Uterus (tissue), 4 donors: Measurements from ENCODE around the gene MCTS1. TPM values are rescaled to one million over a fixed set of nuclear protein-coding genes. Genes with fewer than 3 reads are reported as not detected.
A peak's percentile ranks its signal among the peaks of the same experiment; 100 is the strongest.

Experiments used
- DNase-seq, 2 donors: peaks; one replicate each; pipeline ENCODE4 v3.0.0-alpha.2; 2019 to 2020
- H3K27ac ChIP-seq, 2 donors: fragments of 200-600 bp; sonication (generic); 1 replicate in 1 of 2; 2 replicates in 1 of 2; pipeline ENCODE4 v1.5.1; 2016 to 2018
- H3K27me3 ChIP-seq, 2 donors: fragments of 200-600 bp; sonication (generic); one replicate each; pipeline ENCODE4 v1.5.1; 2018 to 2019; ENCODE audit warnings: control low read depth in 1 of 2
- H3K36me3 ChIP-seq, 2 donors: fragments of 200-600 bp; sonication (generic); one replicate each; pipeline ENCODE4 v1.5.1; 2019; ENCODE audit warnings: control low read depth in 1 of 2
- H3K4me1 ChIP-seq, 2 donors: fragments of 200-600 bp; sonication (generic); one replicate each; pipeline ENCODE4 v1.5.1; 2018 to 2019; ENCODE audit warnings: control low read depth in 1 of 2
- H3K4me3 ChIP-seq, 2 donors: fragments of 200-600 bp; sonication (generic); 1 replicate in 1 of 2; 2 replicates in 1 of 2; pipeline ENCODE4 v1.5.1; 2018 to 2019; ENCODE audit warnings: mild to moderate bottlenecking in 1 of 2
- H3K9me3 ChIP-seq, 2 donors: fragments of 200-600 bp; sonication (generic); one replicate each; pipeline ENCODE4 v1.5.1; 2019; ENCODE audit warnings: control low read depth in 1 of 2
- CTCF ChIP-seq, 4 experiments: fragments of 200-600 bp in 2 of 4; fragments of 450-650 bp in 2 of 4; sonication (generic) in 2 of 4; IDR thresholded peaks; one replicate each; pipeline ENCODE4 v1.5.1; 2016 to 2019; ENCODE audit warnings: antibody characterized with exemption in 4 of 4, mild to moderate bottlenecking in 2 of 4, moderate library complexity in 1 of 4
- POLR2A ChIP-seq, 2 donors: fragments of 450-650 bp; IDR thresholded peaks; one replicate each; pipeline ENCODE4 v1.6.1; 2016; ENCODE audit warnings: antibody characterized with exemption in 2 of 2, mild to moderate bottlenecking in 1 of 2, moderate library complexity in 1 of 2
- intact Hi-C: fragments of 100-400 bp; cut with DNase I; formaldehyde crosslinking; loops from one replicate; pipeline ENCODE4 v1.15.1; 2023; ENCODE audit warnings: low total_unique reads
- total RNA-seq, 4 donors: library from RNA; depleted of rRNA in 3 of 4; stranded (reverse); fragments of >200 nt in 3 of 4; gene quantifications; one replicate each; pipeline versions ENCODE4 v1.1.0 to v1.2.4, GENCODE V29; 2014 to 2023
- donor health status: DM: yes; HTN: yes; CAD: no.

MCTS1 gene
- total RNA-seq, 4 donors from 2014 or later: 9.0 to 36.1 (median 22.6) TPM

- Histone ChIP-seq H3K27me3 (no peaks in the 10 kb centered on the region), H3K36me3 (no peaks in the 10 kb centered on the region), H3K4me1 (no peaks in the 10 kb centered on the region), H3K4me3 (peak overlapping the region; percentile 51 to 61), H3K27ac (peak overlapping the region; percentile 79 to 81), H3K9me3 (no peaks in the 10 kb centered on the region)
- TF ChIP-seq CTCF (IDR thresholded peaks at IDR 0.05) (no peak), POLR2A (IDR thresholded peaks at IDR 0.05) (no peak)
- intact Hi-C loops: no loop called here
- no peak for DNase-seq
Observed at GRCh38 chrX:120604361-120604782, 471 bp downstream of the MCTS1 start.

GRCh38 chrX:120612086-120612485 lies 8.2 kb downstream of the MCTS1 start:
- no peaks in the 10 kb centered on the region for H3K4me1 ChIP-seq
- H3K36me3 ChIP-seq: no peaks in the 10 kb centered on the region
- no peaks in the 10 kb centered on the region for H3K27me3 ChIP-seq
- intact Hi-C loops: no loop called here
- TF ChIP-seq CTCF (IDR thresholded peaks at IDR 0.05) (no peak), POLR2A (IDR thresholded peaks at IDR 0.05) (no peak)
- H3K27ac ChIP-seq: no peak overlapping the region
- no peaks in the 10 kb centered on the region for H3K9me3 ChIP-seq
- H3K4me3 ChIP-seq: no peak overlapping the region
- no peak for DNase-seq

GRCh38 chrX:120614816-120615215 lies 10.9 kb downstream of the MCTS1 start:
- H3K9me3 ChIP-seq: no peaks in the 10 kb centered on the region
- TF ChIP-seq CTCF (IDR thresholded peaks at IDR 0.05): no peak
- TF ChIP-seq POLR2A (IDR thresholded peaks at IDR 0.05): no peak
- no peaks in the 10 kb centered on the region for H3K4me1 ChIP-seq
- intact Hi-C loops: no loop called here
- H3K36me3 ChIP-seq: no peaks in the 10 kb centered on the region
- no peak overlapping the region for H3K27ac ChIP-seq
- H3K4me3 ChIP-seq: no peak overlapping the region
- no peak for DNase-seq
- H3K27me3 ChIP-seq: no peaks in the 10 kb centered on the region

- no peak for DNase-seq
- Histone ChIP-seq H3K9me3 (no peaks in the 10 kb centered on the region), H3K4me3 (no peak overlapping the region), H3K27ac (no peak overlapping the region), H3K36me3 (no peaks in the 10 kb centered on the region), H3K4me1 (no peaks in the 10 kb centered on the region), H3K27me3 (no peaks in the 10 kb centered on the region)
- TF ChIP-seq POLR2A (IDR thresholded peaks at IDR 0.05) (no peak), CTCF (IDR thresholded peaks at IDR 0.05) (no peak)
- intact Hi-C loops: no loop called here
Observed at GRCh38 chrX:120617996-120618630, 14.2 kb downstream of the MCTS1 start.

DNA sequence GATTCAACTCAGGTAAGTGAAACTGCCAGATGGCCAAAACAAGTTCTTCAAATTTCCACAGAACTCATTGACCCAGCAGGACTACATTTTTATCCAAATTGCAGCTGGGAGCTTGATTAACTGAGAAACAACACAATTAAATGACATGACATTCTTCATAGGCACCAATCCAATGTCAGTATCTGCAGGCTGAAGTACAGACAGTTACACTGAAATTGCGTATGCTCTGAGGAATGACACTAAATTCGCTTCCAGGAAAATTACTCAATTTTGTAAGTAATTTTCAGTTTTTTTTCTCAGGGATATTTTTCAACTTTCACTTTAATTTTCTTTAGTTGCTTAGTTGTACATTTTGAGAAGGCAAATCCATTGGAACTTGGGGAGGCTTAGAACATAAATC lies 21.5 kb downstream of the MCTS1 start:
- Histone ChIP-seq H3K27ac (no peak overlapping the region), H3K27me3 (no peaks in the 10 kb centered on the region), H3K36me3 (no peaks in the 10 kb centered on the region), H3K9me3 (no peaks in the 10 kb centered on the region), H3K4me3 (no peak overlapping the region), H3K4me1 (no peaks in the 10 kb centered on the region)
- TF ChIP-seq CTCF (IDR thresholded peaks at IDR 0.05): no peak
- no peak for TF ChIP-seq POLR2A (IDR thresholded peaks at IDR 0.05)
- intact Hi-C loops: no loop called here
- DNase-seq: no peak
